GM18907 (cell line): ENCODE data around the gene CDH3.

ENCODE experiments used
- ATAC-seq: cut with Tn5 transposase; IDR thresholded peaks from one replicate; pipeline ENCODE4 v1.9.1; 2021; ENCODE audit warnings: mild to moderate bottlenecking, moderate library complexity; ENCODE audit not compliant: unreplicated experiment

The CDH3 gene

DNA sequence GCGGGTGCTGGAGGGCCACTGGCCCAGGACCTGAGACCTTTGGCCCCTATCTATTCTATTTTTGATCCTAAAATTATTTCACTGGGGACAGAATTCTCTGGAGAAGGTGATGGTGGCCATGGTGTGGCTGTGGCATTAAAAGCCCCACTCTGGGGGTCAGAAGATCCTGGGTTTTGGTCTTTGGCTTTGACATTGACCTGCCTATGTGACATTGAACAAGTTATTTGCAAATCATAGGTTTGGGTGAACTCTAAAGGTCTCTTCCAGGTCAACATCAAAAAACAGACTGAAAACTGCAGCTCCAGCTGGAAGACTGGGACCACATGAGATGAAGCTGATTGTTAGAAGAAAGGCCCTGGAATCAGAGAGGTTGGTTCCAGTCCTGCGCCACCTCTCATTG lies 89.7 kb downstream of the CDH3 start:
- no peak for ATAC-seq

DNA sequence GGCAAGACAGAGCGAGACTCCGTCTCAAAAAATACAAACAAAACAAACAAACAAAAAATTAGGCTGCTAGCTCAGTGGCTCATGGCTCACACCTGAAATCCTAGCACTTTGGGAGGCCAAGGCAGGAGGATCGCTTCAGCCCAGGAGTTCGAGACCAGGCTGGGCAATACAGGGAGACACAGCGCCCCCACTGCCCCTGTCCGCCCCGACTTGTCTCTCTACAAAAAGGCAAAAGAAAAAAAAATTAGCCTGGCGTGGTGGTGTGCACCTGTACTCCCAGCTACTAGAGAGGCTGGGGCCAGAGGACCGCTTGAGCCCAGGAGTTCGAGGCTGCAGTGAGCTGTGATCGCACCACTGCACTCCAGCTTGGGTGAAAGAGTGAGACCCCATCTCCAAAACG lies 91.5 kb downstream of the CDH3 start:
- ATAC-seq = no peak

GRCh38 chr16:68737046-68737729 lies 92.1 kb downstream of the CDH3 start, which contains the start of gene CDH1:
Gene CDH1 (plus strand): TSS chr16:68737292. CDS start chr16:68737416, 124 bp downstream.
- no peak for ATAC-seq

GRCh38 chr16:68737730-68738629 lies 92.9 kb downstream of the CDH3 start:
- no peak for ATAC-seq

DNA sequence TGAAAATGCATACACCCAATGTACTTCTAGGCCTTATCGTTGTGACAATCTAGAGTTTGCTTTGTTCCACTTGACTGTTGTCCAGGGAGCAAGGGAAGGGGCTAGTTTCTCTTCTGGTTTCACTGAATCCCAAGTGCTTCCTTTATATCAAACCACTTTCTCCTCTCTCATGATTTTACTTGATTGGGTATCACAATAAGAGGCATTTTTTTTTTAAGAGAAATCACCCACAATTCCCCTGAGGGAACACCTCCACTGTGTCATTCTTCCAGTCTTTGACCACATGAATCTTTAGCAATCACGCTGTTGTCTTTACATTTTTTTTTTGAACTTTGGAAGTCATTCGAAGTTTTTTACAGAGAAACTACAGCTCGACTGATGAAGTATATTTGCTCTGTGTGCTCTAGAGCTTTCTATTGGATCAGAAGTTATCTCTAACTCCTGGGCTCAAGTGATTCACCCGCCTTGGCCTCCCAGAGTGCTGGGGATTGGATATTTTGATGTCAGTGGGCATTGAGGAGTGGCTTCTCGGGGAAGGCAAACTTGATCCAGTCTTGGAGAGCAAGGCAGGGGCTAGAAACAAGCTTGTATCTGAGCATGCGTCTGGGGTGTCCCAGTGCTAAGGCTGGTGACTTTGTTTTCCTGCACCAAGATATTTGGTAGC lies 95.0 kb downstream of the CDH3 start:
- no peak for ATAC-seq

DNA sequence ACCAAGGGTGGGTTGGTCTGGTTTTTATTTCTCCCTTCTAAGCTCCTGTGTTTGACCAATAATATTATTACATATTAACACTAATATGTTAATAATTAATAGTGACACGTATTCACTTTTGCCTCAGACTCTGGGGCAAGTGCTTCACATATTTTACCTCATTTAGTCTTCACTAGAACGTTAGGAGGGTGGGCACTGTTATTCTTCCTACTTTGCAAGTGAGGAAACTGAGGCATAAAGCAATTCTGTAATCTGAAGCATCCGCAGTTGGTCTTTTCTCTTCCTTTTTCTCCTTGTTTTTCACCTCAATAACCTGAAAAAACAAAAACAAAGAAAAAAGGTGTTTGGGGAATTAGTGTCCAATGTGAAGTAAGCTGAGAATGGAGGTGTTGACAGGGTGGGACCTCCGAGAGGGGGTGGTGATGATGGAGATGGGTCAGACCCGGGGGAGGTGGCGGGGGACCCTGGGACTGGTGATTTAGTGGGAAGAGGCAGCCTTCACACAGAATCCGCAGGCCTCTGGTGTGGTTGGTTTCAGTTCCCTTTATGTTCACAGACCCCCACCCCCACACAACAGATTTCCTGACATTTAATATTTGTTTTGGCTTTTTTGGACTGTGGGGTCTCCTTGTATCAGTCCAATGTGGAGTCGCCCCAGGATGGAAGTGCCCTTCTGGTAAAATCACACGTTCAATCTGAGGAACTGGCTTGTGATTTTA lies 95.7 kb downstream of the CDH3 start:
- no peak for ATAC-seq

DNA sequence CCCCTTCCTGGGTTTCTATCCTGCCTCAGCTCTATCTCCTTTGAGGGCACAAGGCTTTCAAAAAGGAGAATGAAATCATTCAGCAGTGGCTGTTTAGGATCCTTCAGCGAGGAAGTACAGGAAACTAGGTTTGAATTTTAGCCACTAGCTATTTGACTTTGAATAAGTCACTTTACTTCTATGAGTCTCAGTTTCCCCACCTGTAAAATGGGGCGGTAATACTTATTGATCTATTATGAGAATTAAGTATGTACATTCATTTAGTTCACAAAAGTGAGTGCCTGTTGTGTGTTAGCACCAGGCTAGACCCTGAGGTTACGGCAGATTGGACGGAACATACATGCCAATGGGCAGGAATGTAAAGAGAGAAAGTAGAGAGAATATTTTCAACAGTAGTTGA lies 98.6 kb downstream of the CDH3 start:
- no peak for ATAC-seq

DNA sequence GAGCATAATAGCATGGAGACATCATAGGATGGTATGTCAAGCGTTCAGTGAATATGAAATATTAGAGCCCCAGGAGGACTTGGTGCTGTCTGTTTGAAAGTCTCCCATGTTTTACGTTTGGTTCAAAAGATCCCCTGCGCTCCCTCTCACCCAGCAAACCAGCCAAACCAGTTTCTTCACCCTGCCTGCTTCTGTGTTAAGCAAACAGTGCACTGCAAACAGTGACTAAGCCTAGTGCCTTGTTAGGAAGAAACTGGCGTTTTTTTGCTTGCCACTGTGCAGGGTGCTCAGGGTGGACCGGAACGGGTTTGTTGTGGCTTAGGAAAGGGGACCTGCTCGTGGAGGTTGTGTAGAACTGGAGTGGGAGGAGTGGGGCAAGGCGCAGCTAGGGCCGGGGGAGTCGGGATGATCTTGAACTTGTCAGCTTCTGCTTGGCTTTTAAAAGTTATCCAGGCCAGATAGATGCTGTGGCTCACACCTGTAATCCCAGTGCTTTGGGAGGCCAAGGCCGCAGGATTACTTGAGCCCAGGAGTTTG lies 99.7 kb downstream of the CDH3 start:
- no peak for ATAC-seq

DNA sequence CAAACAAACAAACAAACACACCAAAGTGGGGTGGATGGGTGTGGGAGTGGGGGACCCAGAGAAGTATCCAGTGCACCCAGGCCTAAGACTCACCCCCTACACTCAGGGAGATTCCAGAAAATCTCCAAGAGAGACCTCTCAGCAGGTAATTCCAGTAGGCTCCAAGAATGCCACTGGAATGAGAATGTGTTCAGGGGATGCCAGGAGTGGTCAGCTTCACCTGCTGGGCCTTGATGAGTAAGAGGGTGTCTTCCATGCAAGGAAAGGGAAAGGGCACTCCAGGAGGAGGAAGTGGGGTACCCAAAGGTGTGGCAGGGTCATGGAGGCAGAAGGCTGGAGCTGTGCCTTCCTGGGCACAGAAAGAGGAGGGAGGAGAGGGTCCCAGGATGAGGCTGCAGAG lies 101.8 kb downstream of the CDH3 start:
- ATAC-seq = no peak

DNA sequence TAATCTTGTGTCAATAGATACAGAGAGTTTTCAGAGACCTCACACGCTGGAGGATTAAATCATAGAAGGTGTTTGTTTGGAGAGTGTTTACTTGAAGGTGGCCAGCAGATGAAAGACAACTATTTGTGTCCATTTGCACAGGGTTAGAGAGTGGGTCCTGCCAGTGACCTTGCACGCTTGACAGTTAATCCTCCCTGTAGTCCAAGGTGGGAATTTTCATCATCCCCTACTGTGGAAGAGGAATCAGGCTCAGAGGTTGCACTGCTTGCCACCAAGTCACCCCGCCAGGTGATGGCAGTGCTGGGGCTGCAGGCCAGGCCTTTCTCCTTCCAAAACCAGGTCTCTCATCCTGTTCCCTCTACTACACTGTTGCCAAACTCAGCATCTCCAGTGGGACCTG lies 104.3 kb downstream of the CDH3 start:
- ATAC-seq = no peak
